ENCODE results near the gene CHRNB2. TPM values are rescaled to one million over a fixed set of nuclear protein-coding genes. Genes with fewer than 3 reads are reported as not detected.

CHRNB2 gene
- total RNA-seq, 2 donors from 2014 or later: 0.18 to 0.55 TPM

- DNase-seq: no peak
- H3K36me3 Mint-ChIP-seq (ENCODE audit: low read depth): no peaks in the 10 kb centered on the region
- H3K4me3 Mint-ChIP-seq: no peak overlapping the region
- no peak overlapping the region for H3K4me3 ChIP-seq (ENCODE audit: low read length)
- no peak overlapping the region for H3K27ac ChIP-seq (ENCODE audit: low read depth, low read length)
- no peak overlapping the region for H3K27ac Mint-ChIP-seq
- peaks cover 8% of the 10 kb centered on the region for H3K4me1 Mint-ChIP-seq
- H3K9ac ChIP-seq (ENCODE audit: extremely low read depth, low read length, poor library complexity, severe bottlenecking): no peak overlapping the region
- H3K27me3 Mint-ChIP-seq (ENCODE audit: insufficient read depth): peaks cover 16% of the 10 kb centered on the region
- H3K4me1 ChIP-seq (ENCODE audit: control insufficient read depth, insufficient read depth, low read length): no peaks in the 10 kb centered on the region
- no peak for TF ChIP-seq CTCF (conservative IDR thresholded peaks at IDR 0.05)
- peaks cover 8% of the 10 kb centered on the region for H3K9me3 Mint-ChIP-seq
- WGBS, 2 experiments (ENCODE audit: insufficient coverage in 1 of 2, insufficient read length in 1 of 2): 93 to 97% methylated on average over 7 of the region's 7 CpGs
- H3K36me3 ChIP-seq (ENCODE audit: control insufficient read depth, insufficient read depth, low read length): no peaks in the 10 kb centered on the region
- H3K27me3 ChIP-seq (ENCODE audit: control insufficient read depth, insufficient read depth, low read length, poor library complexity, severe bottlenecking): no peaks in the 10 kb centered on the region
- H3K9me3 ChIP-seq (ENCODE audit: control insufficient read depth, low read length): no peaks in the 10 kb centered on the region
Measured at GRCh38 chr1:154536570-154536969, 31.0 kb upstream of the CHRNB2 start.

- H3K27me3 ChIP-seq (ENCODE audit: control insufficient read depth, insufficient read depth, low read length, poor library complexity, severe bottlenecking): no peaks in the 10 kb centered on the region
- no peak overlapping the region for H3K4me3 Mint-ChIP-seq
- peaks cover 19% of the 10 kb centered on the region for H3K27me3 Mint-ChIP-seq (ENCODE audit: insufficient read depth)
- H3K9me3 Mint-ChIP-seq: no peaks in the 10 kb centered on the region
- H3K27ac ChIP-seq (ENCODE audit: low read depth, low read length): no peak overlapping the region
- no peaks in the 10 kb centered on the region for H3K9me3 ChIP-seq (ENCODE audit: control insufficient read depth, low read length)
- H3K4me3 ChIP-seq (ENCODE audit: low read length): no peak overlapping the region
- WGBS, 2 experiments (ENCODE audit: insufficient coverage in 1 of 2, insufficient read length in 1 of 2): 91 to 94% methylated on average over 5 to 9 of the region's 9 CpGs
- H3K36me3 ChIP-seq (ENCODE audit: control insufficient read depth, insufficient read depth, low read length): no peaks in the 10 kb centered on the region
- no peaks in the 10 kb centered on the region for H3K4me1 ChIP-seq (ENCODE audit: control insufficient read depth, insufficient read depth, low read length)
- H3K4me1 Mint-ChIP-seq: peaks cover 8% of the 10 kb centered on the region
- H3K9ac ChIP-seq (ENCODE audit: extremely low read depth, low read length, poor library complexity, severe bottlenecking): no peak overlapping the region
- H3K36me3 Mint-ChIP-seq (ENCODE audit: low read depth): no peaks in the 10 kb centered on the region
- no peak for DNase-seq
- no peak overlapping the region for H3K27ac Mint-ChIP-seq
- no peak for TF ChIP-seq CTCF (conservative IDR thresholded peaks at IDR 0.05)
Measured at GRCh38 chr1:154539486-154540483, 27.8 kb upstream of the CHRNB2 start.

GRCh38 chr1:154541231-154541630, 26.3 kb upstream of the CHRNB2 start:
- Histone ChIP-seq H3K36me3 (ENCODE audit: control insufficient read depth, insufficient read depth, low read length) (no peaks in the 10 kb centered on the region), H3K9me3 (ENCODE audit: control insufficient read depth, low read length) (no peaks in the 10 kb centered on the region), H3K9ac (ENCODE audit: extremely low read depth, low read length, poor library complexity, severe bottlenecking) (no peak overlapping the region), H3K4me3 (ENCODE audit: low read length) (no peak overlapping the region), H3K4me1 (ENCODE audit: control insufficient read depth, insufficient read depth, low read length) (no peaks in the 10 kb centered on the region), H3K27ac (ENCODE audit: low read depth, low read length) (no peak overlapping the region), H3K27me3 (ENCODE audit: control insufficient read depth, insufficient read depth, low read length, poor library complexity, severe bottlenecking) (no peaks in the 10 kb centered on the region)
- peaks cover 13% of the 10 kb centered on the region for H3K27me3 Mint-ChIP-seq (ENCODE audit: insufficient read depth)
- TF ChIP-seq CTCF (conservative IDR thresholded peaks at IDR 0.05): no peak
- peaks cover 8% of the 10 kb centered on the region for H3K4me1 Mint-ChIP-seq
- no peaks in the 10 kb centered on the region for H3K36me3 Mint-ChIP-seq (ENCODE audit: low read depth)
- 70 to 81% methylated on average over 3 to 6 of the region's 6 CpGs for WGBS, 2 experiments (ENCODE audit: insufficient coverage in 1 of 2, insufficient read length in 1 of 2)
- H3K9me3 Mint-ChIP-seq: no peaks in the 10 kb centered on the region
- no peak for DNase-seq
- H3K27ac Mint-ChIP-seq: no peak overlapping the region
- no peak overlapping the region for H3K4me3 Mint-ChIP-seq
